AG09309 (cell line): ENCODE data around the gene ANKRD12.
"Not testable (repeated sequence)": the region's sequence is repeated elsewhere in the genome, so short reads cannot be mapped to it uniquely, and the experiment has no call there.

ENCODE experiments used
- DNase-seq: peaks from one replicate; pipeline ENCODE4 v3.0.0-alpha.2; 2010; ENCODE audit warnings: low read depth
- H3K4me3 ChIP-seq: 2 replicates; pipeline ENCODE4 v1.5.1; 2011; ENCODE audit warnings: mild to moderate bottlenecking, low read depth, low read length, moderate library complexity; ENCODE audit not compliant: control insufficient read depth
- CTCF ChIP-seq: IDR thresholded peaks from 2 replicates; pipeline ENCODE4 v1.5.1; 2011; ENCODE audit warnings: mild to moderate bottlenecking, low read depth, low read length, inconsistent platforms; ENCODE audit not compliant: insufficient read depth, control insufficient read depth; ENCODE audit errors: missing control alignments

The ANKRD12 gene

DNA sequence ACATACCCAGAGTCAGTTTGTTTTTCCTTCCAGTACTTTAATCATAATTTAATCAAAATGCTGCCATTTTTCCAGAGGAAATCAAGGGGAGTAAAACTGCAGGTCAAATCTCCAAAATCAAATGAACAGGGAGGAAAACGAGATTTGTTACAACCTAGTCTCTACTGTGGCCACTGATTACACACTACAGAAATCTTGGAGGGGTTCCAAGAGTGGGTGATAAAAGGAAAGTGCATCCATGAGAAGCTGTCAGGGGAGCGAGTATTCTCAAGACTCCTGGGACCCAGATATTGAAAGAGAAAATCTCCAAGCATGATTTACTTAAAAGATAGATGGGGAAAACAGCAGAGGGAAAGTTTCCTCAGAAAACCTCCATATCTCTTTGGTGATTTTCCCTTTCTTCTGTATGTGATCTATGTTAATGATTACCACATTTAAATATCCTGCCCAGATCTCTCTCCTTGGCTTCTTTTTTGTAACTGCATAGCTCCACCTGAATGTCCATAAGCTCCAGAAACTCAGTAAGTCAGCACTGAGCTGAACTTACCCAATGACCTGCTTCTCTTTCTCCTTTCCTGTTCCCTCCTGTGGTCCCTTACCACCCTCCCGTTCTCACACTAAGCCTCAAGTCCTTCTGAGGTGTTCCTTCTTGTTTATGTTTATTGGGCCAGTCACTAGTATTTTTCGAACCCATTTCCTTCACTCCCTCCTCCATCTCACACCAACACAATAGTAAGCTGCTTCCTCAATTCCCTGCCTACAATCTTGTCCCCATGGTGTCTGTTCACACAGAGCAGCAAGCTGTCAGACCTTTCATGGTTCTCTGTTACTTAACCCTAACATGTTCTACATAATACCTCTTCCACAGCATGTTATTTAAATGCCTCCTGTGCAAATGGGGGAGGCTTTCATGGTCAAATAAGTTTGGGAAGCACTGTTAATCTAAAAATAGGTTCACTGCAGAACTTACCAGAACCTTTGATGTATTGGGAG lies 124.1 kb downstream of the ANKRD12 start:
- TF ChIP-seq CTCF, result no peak
- DNase-seq, result no peak
- no peak overlapping the region for H3K4me3 ChIP-seq

GRCh38 chr18:9263264-9263663 lies 126.7 kb downstream of the ANKRD12 start:
- no peak for TF ChIP-seq CTCF
- DNase-seq, result no peak
- no peak overlapping the region for H3K4me3 ChIP-seq

- DNase-seq, H3K4me3 ChIP-seq: not testable (repeated sequence)
These were observed 128.2 kb downstream of the ANKRD12 start for GRCh38 chr18:9264797-9265196.

- H3K4me3 ChIP-seq, result no peak overlapping the region
- TF ChIP-seq CTCF, result no peak
- no peak for DNase-seq
These were observed 136.6 kb downstream of the ANKRD12 start for GRCh38 chr18:9273221-9273620.

DNA sequence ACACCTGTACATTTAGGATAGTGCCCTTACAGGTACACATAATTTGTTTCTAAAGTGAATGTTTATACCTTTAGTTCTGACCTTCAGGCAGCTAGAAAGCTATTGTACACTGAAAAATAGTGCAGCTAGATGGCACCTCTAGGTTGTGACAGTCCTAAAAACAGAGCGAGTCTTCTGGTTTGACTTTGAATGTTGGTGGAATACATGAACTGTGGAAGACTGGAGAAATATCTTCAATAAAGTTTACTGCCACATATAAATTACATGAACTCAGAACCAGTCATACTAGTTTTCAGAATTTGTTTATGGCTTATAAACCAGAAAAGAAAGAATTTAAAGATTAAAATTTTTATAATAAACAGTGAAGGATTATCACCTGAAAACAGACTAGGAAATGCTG lies 139.3 kb downstream of the ANKRD12 start:
- TF ChIP-seq CTCF, result no peak
- DNase-seq, result no peak
- H3K4me3 ChIP-seq, result no peak overlapping the region

- no peak for DNase-seq
- H3K4me3 ChIP-seq, result no peak overlapping the region
- TF ChIP-seq CTCF, result no peak
These were observed 141.4 kb downstream of the ANKRD12 start for GRCh38 chr18:9278028-9278427.

- no peak for TF ChIP-seq CTCF
- no peak overlapping the region for H3K4me3 ChIP-seq
- no peak for DNase-seq
These were observed 144.3 kb downstream of the ANKRD12 start for GRCh38 chr18:9280849-9281248.
